ENCODE data around the gene EPHB1. TPM values are rescaled to one million over a fixed set of nuclear protein-coding genes. Genes with fewer than 3 reads are reported as not detected.

Gene EPHB1
- polyA plus RNA-seq, 3 donors, result 0.06 to 0.55 TPM; not detected in 1

GRCh38 chr3:135261916-135262315, 466.9 kb downstream of the EPHB1 start:
- H3K27ac Mint-ChIP-seq, result no peak overlapping the region
- H3K79me2 ChIP-seq (ENCODE audit: insufficient read depth, low read length), result no peaks in the 10 kb centered on the region
- no peaks in the 10 kb centered on the region for H3K9me3 ChIP-seq (replicated peaks in 1 of 2; ENCODE audit: control insufficient read depth in 1 of 2, insufficient read depth in 1 of 2, low read length in 2 of 2)
- H3K36me3 ChIP-seq (replicated peaks in 1 of 2; ENCODE audit: control insufficient read depth in 1 of 2, insufficient read depth in 2 of 2, low read length in 2 of 2), result no peaks in the 10 kb centered on the region
- H3K4me1 ChIP-seq (ENCODE audit: control insufficient read depth in 1 of 2, insufficient read depth in 2 of 2, low read length in 2 of 2), result no peaks in the 10 kb centered on the region
- no peak for DNase-seq
- intact Hi-C loops (cut with micrococcal nuclease), result no loop called here
- peaks cover 0 to 9% (median 5%) of the 10 kb centered on the region in 7 donors for H3K9me3 Mint-ChIP-seq
- no peak overlapping the region for H3K4me2 ChIP-seq (replicated peaks; ENCODE audit: extremely low read depth, low read length, poor library complexity, severe bottlenecking)
- WGBS (ENCODE audit: insufficient coverage), result no CpG with 5 or more reads among the region's 1 CpG
- H3K4me3 ChIP-seq (replicated peaks in 1 of 3; ENCODE audit: low read depth in 2 of 3, low read length in 3 of 3), result no peak overlapping the region
- H3K4me1 Mint-ChIP-seq, result no peaks in the 10 kb centered on the region
- H4K20me1 ChIP-seq (ENCODE audit: insufficient read depth, low read length), result no peaks in the 10 kb centered on the region
- H3K27me3 ChIP-seq (ENCODE audit: control insufficient read depth in 2 of 2, insufficient read depth in 2 of 2, low read length in 2 of 2), result no peaks in the 10 kb centered on the region
- no peaks in the 10 kb centered on the region for H3K36me3 Mint-ChIP-seq
- peaks cover 3 to 9% (median 5%) of the 10 kb centered on the region in 3 donors for H3K27me3 Mint-ChIP-seq (ENCODE audit: low read depth in 3 of 3)
- H3K4me3 Mint-ChIP-seq, result no peak overlapping the region
- no peak overlapping the region for H3K9ac ChIP-seq (ENCODE audit: insufficient read depth, low read length, poor library complexity, severe bottlenecking)
- TF ChIP-seq CTCF (IDR thresholded peaks at IDR 0.05), result no peak
- no peak overlapping the region for H3K27ac ChIP-seq (ENCODE audit: low read depth in 1 of 2, low read length in 2 of 2)
- no peak overlapping the region for H2AFZ ChIP-seq (ENCODE audit: insufficient read depth, low read depth, low read length, poor library complexity, severe bottlenecking)

- Histone ChIP-seq H3K27me3 (ENCODE audit: control insufficient read depth in 2 of 2, insufficient read depth in 2 of 2, low read length in 2 of 2) (no peaks in the 10 kb centered on the region), H3K36me3 (replicated peaks in 1 of 2; ENCODE audit: control insufficient read depth in 1 of 2, insufficient read depth in 2 of 2, low read length in 2 of 2) (no peaks in the 10 kb centered on the region), H4K20me1 (ENCODE audit: insufficient read depth, low read length) (no peaks in the 10 kb centered on the region), H3K79me2 (ENCODE audit: insufficient read depth, low read length) (no peaks in the 10 kb centered on the region), H3K4me3 (replicated peaks in 1 of 3; ENCODE audit: low read depth in 2 of 3, low read length in 3 of 3) (no peak overlapping the region), H3K9ac (ENCODE audit: insufficient read depth, low read length, poor library complexity, severe bottlenecking) (no peak overlapping the region), H3K4me2 (replicated peaks; ENCODE audit: extremely low read depth, low read length, poor library complexity, severe bottlenecking) (no peak overlapping the region), H3K27ac (ENCODE audit: low read depth in 1 of 2, low read length in 2 of 2) (no peak overlapping the region), H2AFZ (ENCODE audit: insufficient read depth, low read depth, low read length, poor library complexity, severe bottlenecking) (no peak overlapping the region), H3K9me3 (replicated peaks in 1 of 2; ENCODE audit: control insufficient read depth in 1 of 2, insufficient read depth in 1 of 2, low read length in 2 of 2) (no peaks in the 10 kb centered on the region), H3K4me1 (ENCODE audit: control insufficient read depth in 1 of 2, insufficient read depth in 2 of 2, low read length in 2 of 2) (no peaks in the 10 kb centered on the region)
- Mint-ChIP-seq H3K36me3 (no peaks in the 10 kb centered on the region), H3K4me3 (no peak overlapping the region), H3K4me1 (no peaks in the 10 kb centered on the region), H3K27ac (no peak overlapping the region), H3K27me3 (ENCODE audit: low read depth in 3 of 3) (peaks cover 3 to 9% (median 5%) of the 10 kb centered on the region in 3 donors), H3K9me3 (peaks cover 0 to 9% (median 5%) of the 10 kb centered on the region in 7 donors)
- DNase-seq, result no peak
- TF ChIP-seq CTCF (IDR thresholded peaks at IDR 0.05), result no peak
- intact Hi-C loops (cut with micrococcal nuclease), result no loop called here
- WGBS (ENCODE audit: insufficient coverage), result no CpG with 5 or more reads among the region's 4 CpGs
Observed at GRCh38 chr3:135262441-135262840, 467.4 kb downstream of the EPHB1 start.
